ENCODE results near the gene TRAF4.
A peak's percentile ranks its signal among the peaks of the same experiment; 100 is the strongest.

TRAF4 gene

DNA sequence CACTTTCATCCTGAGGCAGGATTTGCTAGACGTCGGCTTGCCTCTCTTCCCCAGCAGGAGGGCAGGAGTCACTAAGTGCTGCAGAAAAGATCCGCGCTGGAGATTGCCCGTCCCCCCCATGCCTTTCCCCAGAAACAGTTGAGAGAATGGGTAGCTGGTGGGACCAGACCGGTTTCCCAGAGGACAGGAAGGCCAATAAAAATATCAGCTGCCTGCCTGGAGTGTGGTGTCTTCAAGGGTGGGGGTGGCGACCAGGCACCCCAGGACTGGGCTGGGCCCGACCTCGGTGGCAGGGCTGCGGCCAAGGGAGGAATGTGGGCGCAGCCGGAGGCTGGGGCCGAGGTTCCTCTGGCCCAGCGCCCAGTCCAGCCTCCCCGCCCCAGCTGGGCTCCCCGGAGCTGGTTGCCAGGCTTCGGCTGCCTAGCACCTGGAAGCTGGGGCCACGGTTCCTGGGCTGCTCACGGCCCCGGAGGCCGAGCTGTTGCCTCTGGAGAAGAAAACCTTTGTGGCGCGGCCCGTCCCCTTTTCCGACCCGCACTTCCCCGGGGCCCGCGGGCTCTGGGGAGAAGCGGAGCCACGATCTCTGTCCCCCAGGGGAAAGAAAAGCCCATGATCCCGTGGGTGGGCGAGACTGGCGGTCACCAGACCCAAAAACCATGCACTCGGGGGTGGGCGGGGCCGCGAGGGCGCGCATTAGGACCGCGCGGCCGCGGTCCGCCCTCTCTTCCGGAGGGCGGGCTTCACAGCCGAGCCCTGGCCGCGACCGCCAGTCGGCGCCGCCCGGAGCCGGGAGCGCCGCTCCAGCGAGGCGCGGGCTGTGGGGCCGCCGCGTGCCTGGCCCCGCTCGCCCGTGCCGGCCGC lies at the start of gene TRAF4:
TRAF4 (plus strand) TSS at position 769 of the 861 bp plus-strand sequence. CDS start 102 bp downstream, outside the sequence.
- peak; percentile 63 for DNase-seq

- no peak for DNase-seq
Measured at GRCh38 chr17:28698253-28698941, 45.4 kb upstream of the TRAF4 start.

GRCh38 chr17:28700278-28700677 lies 43.5 kb upstream of the TRAF4 start:
- DNase-seq = no peak

GRCh38 chr17:28700830-28701492 lies 42.9 kb upstream of the TRAF4 start:
- DNase-seq = no peak

DNA sequence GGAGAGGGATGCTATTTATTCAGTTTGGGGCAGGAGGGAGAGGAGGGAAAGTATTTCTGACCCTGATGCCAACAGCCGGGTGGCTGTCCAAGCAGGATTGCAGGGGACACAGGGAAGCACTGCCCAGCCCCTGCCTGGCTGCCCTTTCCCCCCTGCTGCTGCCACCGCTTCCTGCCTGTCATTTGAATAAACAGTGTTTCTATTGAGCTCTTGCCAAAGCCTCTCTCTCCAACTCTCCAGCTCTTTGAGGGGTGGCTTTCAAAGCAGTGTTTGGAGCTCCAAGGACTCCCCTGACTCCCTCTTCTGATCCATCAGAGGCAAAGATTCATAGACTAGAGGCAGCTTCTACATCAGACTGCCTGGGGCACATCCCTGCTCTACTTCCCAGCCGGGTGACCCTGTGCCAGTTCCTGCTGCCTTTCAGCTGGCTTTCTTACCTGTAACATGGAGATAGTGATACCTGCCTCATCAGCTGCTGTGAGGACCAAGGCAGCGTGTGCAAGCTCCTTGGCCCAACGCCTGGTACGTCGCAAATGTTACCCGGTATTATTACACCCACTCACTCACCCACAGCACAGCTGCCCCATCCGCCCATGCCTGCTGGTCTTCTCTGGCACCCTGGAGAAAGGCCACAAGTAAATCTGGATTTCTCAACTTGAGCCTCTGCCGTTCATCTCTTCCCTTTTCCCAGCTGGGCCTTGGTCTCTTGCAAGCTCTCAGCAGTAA lies 41.6 kb upstream of the TRAF4 start:
- DNase-seq = no peak

DNA sequence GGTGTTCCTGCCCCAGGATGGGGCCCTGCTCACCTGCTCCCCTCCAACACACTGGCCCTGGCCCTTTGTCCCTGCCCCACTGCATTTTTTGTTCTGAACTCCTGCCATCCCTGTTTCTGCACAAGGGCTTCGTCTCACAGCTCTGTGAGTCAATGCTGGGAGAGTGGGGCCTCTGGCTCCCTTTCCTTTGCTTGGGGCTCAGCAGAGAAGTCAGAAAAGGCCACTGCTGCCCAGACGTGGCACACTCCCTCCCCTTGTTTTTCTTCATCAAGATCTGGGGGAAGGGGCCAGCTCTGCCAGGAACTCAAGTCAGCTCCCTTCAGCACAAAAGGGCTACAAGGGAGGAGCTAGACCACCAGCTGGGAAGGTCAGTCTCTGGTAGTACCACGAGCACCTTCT lies 41.1 kb upstream of the TRAF4 start:
- no peak for DNase-seq

DNA sequence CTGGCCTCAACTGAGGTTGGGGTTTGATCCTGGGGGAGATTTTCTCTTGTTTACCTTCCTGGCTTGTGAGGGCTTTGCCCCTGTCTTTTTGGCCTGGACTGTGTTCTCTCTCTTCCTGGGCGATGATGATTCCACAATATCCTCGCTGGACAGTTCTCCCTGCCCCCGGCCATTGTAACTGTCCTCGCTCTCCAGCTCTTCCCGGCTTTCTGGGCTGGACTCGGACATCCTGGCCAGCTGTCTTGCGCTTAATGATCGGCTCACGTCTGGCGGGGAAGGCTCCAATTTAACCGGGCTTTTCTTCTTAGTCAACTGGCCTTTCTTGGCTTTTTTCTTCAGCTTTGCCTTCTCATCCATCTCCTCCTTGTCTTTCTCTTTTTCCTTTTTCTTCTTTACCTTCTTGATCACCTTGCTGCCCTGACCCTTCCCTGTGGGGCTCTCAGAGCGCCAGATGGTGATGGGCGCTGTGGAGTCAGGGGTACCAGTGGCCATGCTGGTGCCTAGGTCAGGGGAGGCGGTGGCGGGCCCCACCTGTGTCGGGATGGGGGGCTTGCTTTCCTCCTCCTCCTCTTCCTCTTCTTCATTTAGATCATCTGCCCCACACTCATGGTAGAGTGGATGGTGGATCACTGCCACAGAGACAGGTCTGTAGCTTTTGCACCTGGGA lies 40.1 kb upstream of the TRAF4 start:
- DNase-seq = no peak

DNA sequence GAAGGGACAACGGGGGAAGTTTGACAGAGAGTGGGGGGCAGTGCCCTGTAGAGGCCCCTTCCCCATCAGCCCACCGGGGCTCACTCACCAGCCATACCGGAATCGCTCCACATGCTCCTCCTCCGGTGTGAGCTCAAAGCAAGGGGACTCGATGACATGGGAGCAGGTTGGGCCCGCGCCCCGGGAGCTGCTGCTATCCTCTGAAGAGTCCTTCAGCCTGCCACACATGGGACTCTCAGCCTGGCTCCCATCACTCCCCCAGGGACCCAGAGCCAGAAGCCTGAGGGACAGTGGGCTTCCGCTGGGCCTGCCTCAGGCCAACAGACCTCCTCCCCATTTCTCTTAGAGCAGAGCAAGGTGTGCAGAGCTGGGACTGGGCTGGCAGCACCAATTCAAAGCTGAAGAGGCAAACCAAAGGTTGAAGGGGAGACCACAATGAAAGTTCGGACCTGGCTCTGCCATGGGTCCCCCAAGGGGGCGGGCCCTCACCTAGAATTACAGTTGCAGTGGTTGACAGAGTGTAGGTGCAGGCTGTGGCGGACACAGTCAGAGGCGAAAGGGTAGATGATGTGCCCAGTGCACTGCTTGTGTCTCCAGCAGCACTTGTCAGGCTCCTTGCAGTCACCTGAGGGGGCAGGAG lies 39.5 kb upstream of the TRAF4 start:
- no peak for DNase-seq

- no peak for DNase-seq
Measured at GRCh38 chr17:28705074-28705659, 38.6 kb upstream of the TRAF4 start.

- no peak for DNase-seq
Measured at GRCh38 chr17:28705728-28706334, 38.0 kb upstream of the TRAF4 start.

DNA sequence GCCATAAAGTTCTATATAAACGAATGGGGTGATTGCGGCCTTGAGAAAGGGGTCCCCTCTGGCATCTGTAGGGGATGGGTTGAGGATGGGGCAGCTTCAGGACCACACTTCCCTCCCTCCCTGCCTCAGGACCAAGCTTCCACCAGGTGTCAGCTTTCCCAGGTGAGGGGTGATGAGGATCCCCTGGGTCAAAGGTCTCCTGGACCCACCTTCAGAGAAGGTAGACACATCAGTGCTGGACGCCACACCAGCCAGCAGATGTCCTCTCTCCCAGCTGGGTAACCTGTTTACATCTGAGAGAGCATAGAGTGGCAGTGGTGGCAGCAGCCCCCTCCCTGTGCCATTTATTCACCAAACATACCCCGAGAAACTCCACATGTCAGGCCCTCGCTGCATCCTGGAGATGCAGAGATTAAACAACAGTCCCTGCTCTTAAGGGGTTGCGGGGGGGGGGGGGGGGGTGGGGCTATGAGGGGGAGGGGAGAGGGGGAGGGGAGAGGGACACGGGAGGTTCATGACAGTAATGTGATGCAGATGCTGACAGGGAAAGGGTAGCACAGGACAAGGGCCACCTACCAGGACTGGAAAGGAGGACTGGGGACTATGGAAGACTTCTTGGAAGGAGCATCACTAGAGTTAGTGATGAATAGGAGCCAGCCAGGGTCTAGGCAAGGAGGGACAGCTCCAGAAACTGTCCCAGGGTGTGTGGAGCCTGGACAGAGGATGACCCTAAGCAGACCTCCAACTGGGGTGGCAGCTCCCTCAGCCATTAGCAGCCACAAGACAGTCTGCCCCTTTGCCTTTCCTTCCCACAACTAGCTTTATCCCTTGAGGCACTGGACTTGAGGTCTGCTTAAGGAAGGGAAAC lies 37.1 kb upstream of the TRAF4 start:
- DNase-seq = no peak

DNA sequence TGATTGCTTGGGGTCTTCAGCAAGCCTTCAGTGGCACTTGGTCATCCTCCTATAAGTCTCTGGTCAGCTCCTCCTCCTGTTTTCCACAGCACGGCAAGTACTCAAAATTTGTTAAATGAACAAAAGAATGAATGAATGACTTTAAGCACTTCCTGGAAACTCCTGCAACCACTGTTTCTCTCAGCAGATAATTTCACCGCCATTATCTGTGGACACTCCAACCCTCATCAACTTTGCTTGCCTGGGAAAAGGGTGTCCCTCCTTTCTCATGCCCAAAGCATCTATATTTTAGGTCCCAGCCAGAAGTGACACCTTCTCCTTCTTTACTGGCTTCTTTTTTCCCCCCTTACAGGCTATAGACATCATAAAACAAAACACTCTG lies 36.5 kb upstream of the TRAF4 start:
- DNase-seq = no peak

GRCh38 chr17:28710861-28711722 lies 32.7 kb upstream of the TRAF4 start:
- DNase-seq = peak; percentile 70

- no peak for DNase-seq
Measured at GRCh38 chr17:28711723-28712031, 32.1 kb upstream of the TRAF4 start, which contains the start of gene PROCA1. Gene PROCA1 (minus strand): TSS chr17:28711888. CDS start chr17:28711660, 228 bp downstream.

DNA sequence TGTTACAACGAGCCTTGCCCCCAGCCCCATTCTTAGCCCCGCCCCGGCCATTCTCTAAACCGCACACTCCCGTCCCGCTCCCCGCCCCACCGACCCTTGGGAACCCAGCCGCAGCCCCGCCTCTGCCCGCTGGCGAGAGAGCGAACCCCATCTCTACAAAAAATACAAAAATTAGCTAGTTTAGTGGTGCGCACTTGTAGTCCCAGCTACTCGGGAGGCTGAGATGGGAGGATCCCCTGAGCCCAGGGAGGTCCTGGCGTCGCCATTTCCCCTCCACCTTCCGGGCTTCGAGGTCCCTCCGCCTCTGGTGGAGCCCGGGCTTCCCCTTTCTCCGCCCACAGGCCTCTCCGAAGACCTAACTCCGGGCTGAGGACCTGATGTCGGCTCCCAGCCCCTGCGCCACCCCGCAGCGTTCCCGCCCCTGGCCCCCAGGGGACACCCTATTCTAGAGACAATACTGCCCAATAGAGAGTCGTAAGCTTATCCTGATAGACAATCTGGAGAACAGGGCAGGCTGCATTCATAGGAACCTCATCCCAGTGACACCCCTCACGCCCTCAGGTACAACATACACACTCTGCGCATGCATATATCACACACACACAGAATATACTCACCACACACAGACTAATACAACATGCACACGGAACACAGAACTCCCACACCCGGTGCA lies 31.6 kb upstream of the TRAF4 start:
- DNase-seq = no peak

- no peak for DNase-seq
Measured at GRCh38 chr17:28712705-28713415, 31.0 kb upstream of the TRAF4 start.

- no peak for DNase-seq
Measured at GRCh38 chr17:28714281-28714680, 29.5 kb upstream of the TRAF4 start.

DNA sequence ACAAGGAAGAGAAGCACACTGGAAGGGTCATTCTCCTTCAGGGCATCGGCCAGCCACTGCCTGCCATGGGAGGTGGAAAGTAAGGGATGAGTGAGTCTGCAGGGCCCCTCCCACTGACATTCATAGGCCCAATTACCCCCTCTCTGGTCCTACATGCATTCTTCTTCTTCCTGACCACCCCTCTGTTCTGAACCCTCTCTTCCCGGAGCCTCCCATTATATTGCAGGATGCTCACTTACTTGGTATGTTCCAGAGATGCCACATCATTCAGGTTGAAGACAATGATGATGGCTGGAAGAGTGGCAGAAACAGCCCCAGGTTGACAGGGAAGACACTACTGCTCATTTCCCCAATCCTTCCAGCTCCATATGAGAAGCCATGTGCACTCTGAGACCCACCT lies 28.6 kb upstream of the TRAF4 start:
- DNase-seq = no peak

Data from amniotic stem cell (primary cell).